Ishikawa (cell line): Measurements from ENCODE around the gene ADGRG3.
A peak's percentile ranks its signal among the peaks of the same experiment; 100 is the strongest.

Experiments
- CREB1 ChIP-seq: IDR thresholded peaks from 2 replicates; pipeline ENCODE4 v1.6.1; 2012; ENCODE audit warnings: low read depth
- EP300 ChIP-seq: IDR thresholded peaks from 2 replicates; pipeline ENCODE4 v1.6.1; 2012; ENCODE audit warnings: borderline replicate concordance
- FOXM1 ChIP-seq: IDR thresholded peaks from 2 replicates; pipeline ENCODE4 v1.6.1; 2012; ENCODE audit warnings: low read depth, borderline replicate concordance
- NFIC ChIP-seq: IDR thresholded peaks from 2 replicates; pipeline ENCODE4 v1.6.1; 2012
- RAD21 ChIP-seq: IDR thresholded peaks from 2 replicates; pipeline ENCODE4 v1.6.1; 2012; ENCODE audit warnings: low read depth
- REST ChIP-seq: IDR thresholded peaks from 2 replicates; pipeline ENCODE4 v1.6.1; 2012; ENCODE audit warnings: low read depth, mild to moderate bottlenecking
- TAF1 ChIP-seq: IDR thresholded peaks from 2 replicates; pipeline ENCODE4 v1.6.1; 2012; ENCODE audit warnings: low read depth, mild to moderate bottlenecking
- TCF12 ChIP-seq: IDR thresholded peaks from 2 replicates; pipeline ENCODE4 v1.6.1; 2012; ENCODE audit warnings: low read depth
- TEAD4 ChIP-seq: IDR thresholded peaks from 2 replicates; pipeline ENCODE4 v1.6.1; 2012
- USF1 ChIP-seq: IDR thresholded peaks from 2 replicates; pipeline ENCODE4 v1.6.1; 2012
- ZBTB7A ChIP-seq: IDR thresholded peaks from 2 replicates; pipeline ENCODE4 v1.6.1; 2012; ENCODE audit warnings: low read depth

- TF ChIP-seq EP300 (peak; percentile 76), REST (no peak), TCF12 (peak; percentile 73), NFIC (peak; percentile 41; the same call in 1 of the 2 replicates), USF1 (no peak), TAF1 (no peak), FOXM1 (no peak), CREB1 (no peak), TEAD4 (peak; percentile 96), ZBTB7A (no peak), RAD21 (no peak; the same call in 1 of the 2 replicates)
These were observed 43.9 kb upstream of the ADGRG3 start for GRCh38 chr16:57624044-57624688.
